A549 (cell line): ENCODE data around the gene NCLN. TPM values are rescaled to one million over a fixed set of nuclear protein-coding genes. Genes with fewer than 3 reads are reported as not detected.

ENCODE experiments used
- ATAC-seq, 2 experiments: fragments of 200-7000 bp in 1 of 2; fragments of >200 bp in 1 of 2; cut with Nextera tagmentation in 1 of 2; cut with Tn5 transposase in 1 of 2; 3 replicates each; pipeline versions ENCODE4 v1.8.0 to v1.9.1; 2018 to 2020; ENCODE audit warnings: mild to moderate bottlenecking in 1 of 2, moderate library complexity in 1 of 2
- CTCF ChIA-PET: fragments of 300-600 bp; sonication (Branson Sonifier 250); formaldehyde crosslinking; extraction: SDS; loops from one replicate; lab custom pipeline; 2021; ENCODE audit warnings: antibody characterized with exemption, inconsistent platforms; lab: Yijun Ruan, JAX
- POLR2A ChIA-PET: fragments of 350-600 bp; formaldehyde crosslinking; extraction: SDS; loops from one replicate; lab custom pipeline; 2021; ENCODE audit warnings: antibody characterized with exemption, inconsistent platforms; lab: Yijun Ruan, JAX
- DNase-seq, 2 experiments: peaks; one replicate each; pipeline versions ENCODE4 v3.0.0 to v3.0.0-alpha.2; 2011 to 2016; ENCODE audit warnings: low read depth in 1 of 2, low spot score in 1 of 2
- FAIRE-seq: peaks from 2 replicates; lab custom pipeline; 2011; peaks lifted over from hg19 to GRCh38; lab: Jason Lieb, UNC
- H3K27ac ChIP-seq, 2 experiments: fragments of >200 bp; sonication (Bioruptor Twin); formaldehyde crosslinking; 3 replicates each; pipeline ENCODE4 v1.5.1; 2016 to 2017
- H3K4me1 ChIP-seq: fragments of >200 bp; sonication (Bioruptor Twin); formaldehyde crosslinking; 3 replicates; pipeline ENCODE4 v1.6.1; 2016
- H3K4me2 ChIP-seq: fragments of >200 bp; sonication (Bioruptor Twin); formaldehyde crosslinking; 3 replicates; pipeline ENCODE4 v1.6.1; 2016
- H3K4me3 ChIP-seq: fragments of >200 bp; sonication (Bioruptor Twin); formaldehyde crosslinking; 3 replicates; pipeline ENCODE4 v1.5.1; 2016
- H3K9me3 ChIP-seq: fragments of >200 bp; sonication (Bioruptor Twin); formaldehyde crosslinking; 3 replicates; pipeline ENCODE4 v1.6.1; 2016
- ATOH8 ChIP-seq: fragments of 250-450 bp; sonication (Bioruptor Pico); IDR thresholded peaks from 2 replicates; pipeline ENCODE4 v1.5.0; 2020; ENCODE audit warnings: low read depth, mild to moderate bottlenecking, moderate library complexity
- CHD2 ChIP-seq: fragments of 150-350 bp; IDR thresholded peaks from 2 replicates; pipeline ENCODE4 v1.6.1; 2014; ENCODE audit warnings: low read length; ENCODE audit not compliant: partially characterized antibody
- CTCF ChIP-seq: fragments of >200 bp; sonication (Bioruptor Twin); formaldehyde crosslinking; IDR thresholded peaks from 3 replicates; pipeline ENCODE4 v1.5.1; 2016
- ESRRA ChIP-seq: fragments of 150-350 bp; IDR thresholded peaks from 2 replicates; pipeline ENCODE4 v1.6.1; 2014; ENCODE audit warnings: mild to moderate bottlenecking, low read length, borderline replicate concordance
- HDAC2 ChIP-seq: fragments of 200-600 bp; sonication (generic); IDR thresholded peaks from 2 replicates; pipeline ENCODE4 v1.6.1; 2016
- HES2 ChIP-seq: fragments of >200 bp; sonication (Bioruptor Twin); formaldehyde crosslinking; IDR thresholded peaks from 2 replicates; pipeline ENCODE4 v1.6.1; 2016
- HEYL ChIP-seq: fragments of 250-450 bp; sonication (Bioruptor Pico); IDR thresholded peaks from 2 replicates; pipeline ENCODE4 v1.8.0; 2021; ENCODE audit warnings: mild to moderate bottlenecking, moderate library complexity
- HMGXB4 ChIP-seq: fragments of 250-450 bp; sonication (Bioruptor Pico); IDR thresholded peaks from 2 replicates; pipeline ENCODE4 v1.5.0; 2021; ENCODE audit warnings: mild to moderate bottlenecking, moderate library complexity, borderline replicate concordance
- HOXB5 ChIP-seq: fragments of 250-450 bp; sonication (Bioruptor Pico); IDR thresholded peaks from 2 replicates; pipeline ENCODE4 v1.5.0; 2020; ENCODE audit warnings: mild to moderate bottlenecking, moderate library complexity
- JUNB ChIP-seq: fragments of >200 bp; sonication (Bioruptor Twin); formaldehyde crosslinking; IDR thresholded peaks from 2 replicates; pipeline ENCODE4 v1.6.1; 2016
- POLR2A ChIP-seq: IDR thresholded peaks from 2 replicates; pipeline ENCODE4 v1.6.1; 2012; ENCODE audit warnings: mild to moderate bottlenecking, low read length
- RCOR1 ChIP-seq: fragments of 150-350 bp; IDR thresholded peaks from 2 replicates; pipeline ENCODE4 v1.6.1; 2014; ENCODE audit warnings: antibody characterized with exemption, low read length, low read depth
- SMC3 ChIP-seq: fragments of >200 bp; sonication (Bioruptor Twin); formaldehyde crosslinking; IDR thresholded peaks from 3 replicates; pipeline ENCODE4 v1.6.1; 2018; ENCODE audit warnings: inconsistent platforms
- USF2 ChIP-seq: fragments of 450-650 bp; IDR thresholded peaks from 2 replicates; pipeline ENCODE4 v1.6.1; 2014; ENCODE audit warnings: antibody characterized with exemption
- ZC3H11A ChIP-seq: fragments of 450-650 bp; IDR thresholded peaks from 2 replicates; pipeline ENCODE4 v1.6.1; 2014; ENCODE audit warnings: antibody characterized with exemption, mild to moderate bottlenecking
- ZFP36 ChIP-seq: fragments of 450-650 bp; IDR thresholded peaks from 2 replicates; pipeline ENCODE4 v1.6.1; 2014; ENCODE audit warnings: borderline replicate concordance; ENCODE audit not compliant: partially characterized antibody
- WGBS: methylation state at CpG from one replicate; pipeline ENCODE4 v1.1.6; 2017; ENCODE audit errors: missing lambda C conversion rate; 5-methylcytosine and 5-hydroxymethylcytosine counted together
- polyA plus RNA-seq, 4 experiments: library from polyadenylated mRNA; depleted of rRNA in 3 of 4; stranded (reverse); fragments of >200 nt; fragmentation: RNase III in 1 of 4; extraction: RNeasy Plus Mini Kit Qiagen cat#74134 plus additional on column Dnase treatment in 1 of 4; gene quantifications; 2 replicates in 3 of 4; 3 replicates in 1 of 4; pipeline ENCODE4 v1.2.3, GENCODE V29; 2011 to 2017

NCLN gene
- polyA plus RNA-seq, 2 of the 4 experiments (the other 2 are of a cell fraction) = 22.8 to 58.5 TPM

- no peak for TF ChIP-seq ATOH8 (CRISPR knock-in tag)
- no peak for TF ChIP-seq POLR2A
- TF ChIP-seq HMGXB4 (CRISPR knock-in tag) = no peak
- no peak for TF ChIP-seq SMC3
- TF ChIP-seq JUNB = peak; percentile 77
- TF ChIP-seq USF2 = no peak
- TF ChIP-seq HES2 = no peak
- no peak for TF ChIP-seq CHD2
- no peak for TF ChIP-seq HEYL (CRISPR knock-in tag)
- TF ChIP-seq RCOR1 = no peak
- no peak for TF ChIP-seq CTCF
Measured at GRCh38 chr19:3142292-3142670, 43.4 kb upstream of the NCLN start (continued).

- Histone ChIP-seq H3K4me1 (peaks cover 17% of the 10 kb centered on the region), H3K27ac (peak overlapping the region; percentile 91 to 92), H3K9me3 (no peaks in the 10 kb centered on the region), H3K4me2 (peak overlapping the region; percentile 83; the same call in 2 of the 3 replicates), H3K4me3 (no peak overlapping the region)
- FAIRE-seq = no peak
- ChIA-PET POLR2A (no interaction called here), CTCF (interaction anchor here (1.3 to 8.8 kb wide), 3 partner anchors 15 to 39 kb away, joined by 3 to 96 read pairs (median 87); no protein-coding TSS in a partner anchor)
- TF ChIP-seq HEYL (CRISPR knock-in tag) (no peak), ZFP36 (peak; percentile 47)
- WGBS = 75% methylated on average over 10 of the region's 11 CpGs
- DNase-seq = no peak
- ATAC-seq = no peak
Measured at GRCh38 chr19:3142781-3143337, 42.9 kb upstream of the NCLN start.

- no peak for ATAC-seq
- no peak for DNase-seq
- Histone ChIP-seq H3K4me1 (peaks cover 17% of the 10 kb centered on the region), H3K4me2 (no peak overlapping the region), H3K27ac (no peak overlapping the region), H3K4me3 (no peak overlapping the region), H3K9me3 (no peaks in the 10 kb centered on the region)
- no peak for TF ChIP-seq ESRRA
- ChIA-PET POLR2A (no interaction called here), CTCF (interaction anchor here (0.5 to 8.8 kb wide), 7 partner anchors 8 to 318 kb away, joined by 3 to 96 read pairs (median 3); partner anchors contain the start of gene GNA15)
- WGBS = 93% methylated on average over 13 of the region's 20 CpGs
- FAIRE-seq = no peak
Measured at GRCh38 chr19:3145909-3146676, 39.6 kb upstream of the NCLN start.

- Histone ChIP-seq H3K27ac (no peak overlapping the region), H3K4me1 (peaks cover 13% of the 10 kb centered on the region), H3K4me2 (no peak overlapping the region), H3K4me3 (no peak overlapping the region), H3K9me3 (no peaks in the 10 kb centered on the region)
- TF ChIP-seq CTCF (peak; percentile 55), HOXB5 (CRISPR knock-in tag) (no peak), ZC3H11A (no peak), ZFP36 (peak; percentile 83), HDAC2 (0 out of 2 replicates have a peak, but pooled peaks have one; percentile 34)
- CTCF ChIA-PET = interaction anchor here (0.7 to 8.8 kb wide), 10 partner anchors 8 to 72 kb away, joined by 3 to 96 read pairs (median 3); partner anchors contain the start of gene GNA15
- ATAC-seq (peak in 1 of 2 experiments; percentile 67; a peak in 3 of 6 replicates), FAIRE-seq (no peak), DNase-seq (no peak)
- POLR2A ChIA-PET = no interaction called here
- WGBS = 77% methylated on average over 2 of the region's 5 CpGs
Measured at GRCh38 chr19:3146677-3147100, 39.0 kb upstream of the NCLN start.
